K562 (cell line): ENCODE data around the gene SEMA3G. TPM values are rescaled to one million over a fixed set of nuclear protein-coding genes. Genes with fewer than 3 reads are reported as not detected.

ENCODE experiments used
- ATAC-seq: fragments of 200-7000 bp; cut with Tn5 transposase; 3 replicates; pipeline ENCODE4 v1.9.1; 2020; ENCODE audit warnings: moderate library complexity
- BruUV-seq: library from RNA; stranded (reverse); fragments of 400-500 nt; replicated peaks from 2 replicates; lab custom pipeline; 2021; lab: Mats Ljungman, UMichigan
- CTCF ChIA-PET: fragments of 300-600 bp; formaldehyde crosslinking; extraction: SDS; loops from one replicate; lab custom pipeline; 2021; ENCODE audit warnings: low intra/inter-chr PET ratio; lab: Yijun Ruan, JAX
- POLR2A ChIA-PET: fragments of 300-600, 350-650 bp; sonication (Branson Sonifier 250); formaldehyde crosslinking; extraction: SDS; loops from one replicate; lab custom pipeline; 2021; ENCODE audit warnings: antibody characterized with exemption, inconsistent platforms; lab: Yijun Ruan, JAX
- DNase-seq, 4 experiments: peaks; one replicate each; pipeline versions ENCODE4 v3.0.0 to v3.0.0-alpha.2; 2011 to 2018; ENCODE audit warnings: low spot score in 3 of 4, mixed read lengths in 3 of 4; ENCODE audit errors: extremely low read depth in 1 of 4
- FAIRE-seq: peaks from 2 replicates; lab custom pipeline; 2011; peaks lifted over from hg19 to GRCh38; lab: Jason Lieb, UNC
- H2AFZ ChIP-seq: 2 replicates; pipeline ENCODE4 v1.6.0; 2011; ENCODE audit warnings: low read depth, low read length, control low read depth, inconsistent platforms
- H3K27ac ChIP-seq: fragments of 200-600 bp; 3 replicates; pipeline ENCODE4 v1.8.0; 2011; ENCODE audit warnings: low read depth, mild to moderate bottlenecking, control low read depth, inconsistent platforms, low read length, moderate library complexity, mixed read lengths; ENCODE audit errors: extremely low read depth
- H3K27me3 ChIP-seq, 2 experiments: fragments of 300-600 bp in 1 of 2; 2 replicates in 1 of 2; 3 replicates in 1 of 2; pipeline versions ENCODE4 v1.6.0 to v1.8.0; 2011; ENCODE audit warnings: inconsistent platforms in 2 of 2, low read length in 2 of 2, mild to moderate bottlenecking in 1 of 2, mixed read lengths in 1 of 2, moderate library complexity in 1 of 2; ENCODE audit not compliant: control insufficient read depth in 2 of 2, insufficient read depth in 2 of 2
- H3K36me3 ChIP-seq: fragments of 300-600 bp; 3 replicates; pipeline ENCODE4 v1.8.0; 2011; ENCODE audit warnings: mild to moderate bottlenecking, low read length, inconsistent platforms; ENCODE audit not compliant: control insufficient read depth, insufficient read depth
- H3K4me1 ChIP-seq, 2 experiments: fragments of 200-600 bp in 1 of 2; replicated peaks in 1 of 2; 2 replicates in 1 of 2; 3 replicates in 1 of 2; pipeline versions ENCODE4 v1.5.1 to v1.8.0; 2011; ENCODE audit warnings: inconsistent platforms in 2 of 2, low read length in 2 of 2, mild to moderate bottlenecking in 1 of 2, mixed read lengths in 1 of 2, moderate library complexity in 1 of 2; ENCODE audit not compliant: control insufficient read depth in 2 of 2, insufficient read depth in 2 of 2
- H3K4me2 ChIP-seq: 2 replicates; pipeline ENCODE4 v1.6.1; 2011; ENCODE audit warnings: low read length, control low read depth, inconsistent platforms, mixed read lengths; ENCODE audit not compliant: insufficient read depth
- H3K4me3 ChIP-seq: fragments of 200-600 bp; sonication (generic), shearing (Covaris generic); 2 replicates; pipeline ENCODE4 v1.5.1; 2016; ENCODE audit warnings: control low read depth, inconsistent platforms
- H3K79me2 ChIP-seq: fragments of 200-600 bp; 3 replicates; pipeline ENCODE4 v1.8.0; 2011; ENCODE audit warnings: low read length, inconsistent platforms; ENCODE audit not compliant: control insufficient read depth, insufficient read depth
- H3K9ac ChIP-seq, 2 experiments: 2 replicates each; pipeline versions ENCODE4 v1.6.0 to v1.6.1; 2011; ENCODE audit warnings: low read depth in 2 of 2, low read length in 2 of 2, control low read depth in 1 of 2, inconsistent platforms in 1 of 2, mild to moderate bottlenecking in 1 of 2, mixed read lengths in 1 of 2; ENCODE audit not compliant: insufficient read depth in 1 of 2
- H3K9me1 ChIP-seq: one replicate; pipeline ENCODE4 v1.6.0; 2011; ENCODE audit warnings: inconsistent platforms, mild to moderate bottlenecking, low read length, moderate library complexity; ENCODE audit not compliant: control insufficient read depth, insufficient read depth
- H3K9me3 ChIP-seq: replicated peaks from 2 replicates; pipeline ENCODE4 v1.5.1; 2011; ENCODE audit warnings: low read depth, low read length, inconsistent platforms; ENCODE audit not compliant: control insufficient read depth, insufficient read depth
- H4K20me1 ChIP-seq: replicated peaks from 2 replicates; pipeline ENCODE4 v1.6.1; 2011; ENCODE audit warnings: low read length, inconsistent platforms, mixed read lengths; ENCODE audit not compliant: control insufficient read depth, insufficient read depth
- BRD4 ChIP-seq: fragments of 200-600 bp; sonication (generic); IDR thresholded peaks from 2 replicates; pipeline ENCODE4 v1.6.1; 2017; ENCODE audit warnings: inconsistent platforms
- ESRRB ChIP-seq: fragments of 250-450 bp; sonication (Bioruptor Pico); IDR thresholded peaks from 2 replicates; pipeline ENCODE4 v1.5.0; 2020; ENCODE audit warnings: mild to moderate bottlenecking, moderate library complexity, borderline replicate concordance
- SMAD2 ChIP-seq: fragments of 150-350 bp; IDR thresholded peaks from 2 replicates; pipeline ENCODE4 v1.6.1; 2014; ENCODE audit warnings: low read depth, mild to moderate bottlenecking, low read length
- STAT5A ChIP-seq: IDR thresholded peaks from 2 replicates; pipeline ENCODE4 v1.6.1; 2012; ENCODE audit warnings: low read length, inconsistent platforms, borderline replicate concordance
- ZBTB40 ChIP-seq, 2 experiments: fragments of 450-650 bp in 1 of 2; sonication (generic) in 1 of 2; formaldehyde crosslinking in 1 of 2; IDR thresholded peaks; 2 replicates each; pipeline versions ENCODE4 v1.7.1 to v1.9.0; 2016 to 2022; ENCODE audit warnings: inconsistent platforms in 1 of 2, mild to moderate bottlenecking in 1 of 2, missing genetic modification reagents in 1 of 2
- ZNF518B ChIP-seq: fragments of 250-450 bp; sonication (Bioruptor Pico); IDR thresholded peaks from 2 replicates; pipeline ENCODE4 v1.5.0; 2021; ENCODE audit warnings: mild to moderate bottlenecking, moderate library complexity
- WGBS: fragments of 100-300 bp; shearing (Covaris generic); methylation state at CpG from one replicate; pipeline ENCODE4 v1.1.6; 2016; ENCODE audit warnings: low coverage, mixed read lengths; ENCODE audit not compliant: insufficient coverage; ENCODE audit errors: missing lambda C conversion rate; 5-methylcytosine and 5-hydroxymethylcytosine counted together
- in situ Hi-C: fragments of 300-500 bp; cut with MboI; formaldehyde crosslinking; loops from 4 replicates; pipeline ENCODE4 v1.15.0; 2018; ENCODE audit warnings: inconsistent platforms, mixed read lengths
- intact Hi-C: fragments of 100-400 bp; cut with micrococcal nuclease; formaldehyde crosslinking; loops from 2 replicates; pipeline ENCODE4 v1.14.2; 2022
- polyA plus RNA-seq, 8 experiments: library from polyadenylated mRNA; depleted of rRNA in 4 of 8; stranded (reverse) in 5 of 8; unstranded in 3 of 8; fragments of >200 nt; fragmentation: Nextera tagmentation in 2 of 8; fragmentation: Illumina TruSeq in 1 of 8; extraction: Ambion mirVana in 2 of 8; extraction: Trizol in 1 of 8; gene quantifications; 2 replicates each; pipeline versions ENCODE4 v1.2.1 to v1.2.3, GENCODE V29; 2011 to 2014; ENCODE audit warnings: inconsistent platforms in 1 of 8, missing spikeins in 1 of 8
- total RNA-seq, 7 experiments: library from RNA; depleted of rRNA in 6 of 7; stranded (reverse); fragments of >200 nt in 6 of 7; fragmentation: Illumina TruSeq in 2 of 7; extraction: Trizol in 2 of 7; gene quantifications; 2 replicates each; pipeline versions ENCODE4 v1.2.1 to v1.2.3, GENCODE V29; 2011 to 2021; ENCODE audit warnings: low replicate concordance in 1 of 7

Gene SEMA3G
- total and polyA plus RNA-seq, 9 of the 15 experiments (the other 6 are each of a cell fraction or from before 2014, with no cell fraction given), result 0.04 to 0.07 (median 0.05) TPM; not detected in 6

- TF ChIP-seq SMAD2 (no peak), ESRRB (no peak), ZNF518B (CRISPR knock-in tag) (no peak), BRD4 (no peak), STAT5A (no peak)
These were observed 50.8 kb downstream of the SEMA3G start (continued) for GRCh38 chr3:52393959-52394670.

- ATAC-seq, result no peak
- no peak for FAIRE-seq
- in situ Hi-C loops (loop anchor here (25.0 kb wide), 1 partner anchor 381 kb away; no protein-coding TSS in a partner anchor), intact Hi-C loops (no loop called here)
- Histone ChIP-seq H3K9ac (no peak overlapping the region; a peak in 1 of 4 replicates), H3K4me2 (no peak overlapping the region), H3K4me1 (peaks cover 0 to 9% of the 10 kb centered on the region in 2 experiments; a peak in 2 of 5 replicates), H3K79me2 (no peaks in the 10 kb centered on the region), H4K20me1 (no peaks in the 10 kb centered on the region), H3K27ac (no peak overlapping the region), H2AFZ (no peak overlapping the region), H3K27me3 (peaks cover 0 to 7% of the 10 kb centered on the region in 2 experiments; a peak in 2 of 5 replicates), H3K9me1 (no peaks in the 10 kb centered on the region), H3K9me3 (no peaks in the 10 kb centered on the region), H3K4me3 (no peak overlapping the region), H3K36me3 (no peaks in the 10 kb centered on the region)
- WGBS, result 48% methylated on average over 13 of the region's 18 CpGs
- POLR2A ChIA-PET, result no interaction called here
- CTCF ChIA-PET, result no interaction called here
- BruUV-seq, result no TSS peak
- DNase-seq, result no peak
- TF ChIP-seq ZBTB40 (IDR thresholded peaks at IDR 0.05), result no peak
- no peak for TF ChIP-seq ZBTB40 (CRISPR knock-in tag; IDR thresholded peaks at IDR 0.05)
These were observed 51.6 kb downstream of the SEMA3G start for GRCh38 chr3:52393131-52393807.
